NOMO-1 treated with dmso at 0.1 percent for 144 hours (cell line): Measurements from ENCODE around the gene CSF3.

Source experiments
- DNase-seq: peaks from one replicate; lab custom pipeline; 2025; ENCODE audit not compliant: unreplicated experiment; lab: John Stamatoyannopoulos, UW

CSF3 gene, protein sequence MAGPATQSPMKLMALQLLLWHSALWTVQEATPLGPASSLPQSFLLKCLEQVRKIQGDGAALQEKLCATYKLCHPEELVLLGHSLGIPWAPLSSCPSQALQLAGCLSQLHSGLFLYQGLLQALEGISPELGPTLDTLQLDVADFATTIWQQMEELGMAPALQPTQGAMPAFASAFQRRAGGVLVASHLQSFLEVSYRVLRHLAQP

DNA sequence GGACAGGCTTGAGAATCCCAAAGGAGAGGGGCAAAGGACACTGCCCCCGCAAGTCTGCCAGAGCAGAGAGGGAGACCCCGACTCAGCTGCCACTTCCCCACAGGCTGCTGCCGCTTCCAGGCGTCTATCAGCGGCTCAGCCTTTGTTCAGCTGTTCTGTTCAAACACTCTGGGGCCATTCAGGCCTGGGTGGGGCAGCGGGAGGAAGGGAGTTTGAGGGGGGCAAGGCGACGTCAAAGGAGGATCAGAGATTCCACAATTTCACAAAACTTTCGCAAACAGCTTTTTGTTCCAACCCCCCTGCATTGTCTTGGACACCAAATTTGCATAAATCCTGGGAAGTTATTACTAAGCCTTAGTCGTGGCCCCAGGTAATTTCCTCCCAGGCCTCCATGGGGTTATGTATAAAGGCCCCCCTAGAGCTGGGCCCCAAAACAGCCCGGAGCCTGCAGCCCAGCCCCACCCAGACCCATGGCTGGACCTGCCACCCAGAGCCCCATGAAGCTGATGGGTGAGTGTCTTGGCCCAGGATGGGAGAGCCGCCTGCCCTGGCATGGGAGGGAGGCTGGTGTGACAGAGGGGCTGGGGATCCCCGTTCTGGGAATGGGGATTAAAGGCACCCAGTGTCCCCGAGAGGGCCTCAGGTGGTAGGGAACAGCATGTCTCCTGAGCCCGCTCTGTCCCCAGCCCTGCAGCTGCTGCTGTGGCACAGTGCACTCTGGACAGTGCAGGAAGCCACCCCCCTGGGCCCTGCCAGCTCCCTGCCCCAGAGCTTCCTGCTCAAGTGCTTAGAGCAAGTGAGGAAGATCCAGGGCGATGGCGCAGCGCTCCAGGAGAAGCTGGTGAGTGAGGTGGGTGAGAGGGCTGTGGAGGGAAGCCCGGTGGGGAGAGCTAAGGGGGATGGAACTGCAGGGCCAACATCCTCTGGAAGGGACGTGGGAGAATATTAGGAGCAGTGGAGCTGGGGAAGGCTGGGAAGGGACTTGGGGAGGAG, at the start of gene CSF3:
Gene CSF3, plus strand, starts transcription at position 436 of the 993 bp plus-strand sequence. Its CDS starts 35 bp downstream, at position 471.
- no peak for DNase-seq

DNA sequence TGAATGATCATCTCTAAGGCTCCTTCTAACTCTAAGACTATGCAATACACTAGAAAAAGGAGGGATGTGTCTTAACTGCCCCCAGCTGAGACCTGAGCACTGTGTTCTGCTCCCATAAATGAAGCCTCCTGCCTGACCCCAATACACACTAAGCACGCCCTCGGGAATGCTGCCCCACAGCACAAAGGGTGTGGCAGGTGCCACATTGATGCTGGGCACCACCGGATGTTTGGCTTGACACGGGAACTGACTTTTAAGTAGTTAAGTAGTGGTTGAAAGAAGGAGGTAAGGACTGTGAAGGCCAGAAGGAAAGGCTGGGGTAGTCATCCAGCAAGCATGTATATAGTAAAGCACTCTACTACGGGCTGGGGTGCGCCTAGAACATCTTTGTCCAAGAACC, 48.5 kb upstream of the CSF3 start:
- DNase-seq: no peak

DNA sequence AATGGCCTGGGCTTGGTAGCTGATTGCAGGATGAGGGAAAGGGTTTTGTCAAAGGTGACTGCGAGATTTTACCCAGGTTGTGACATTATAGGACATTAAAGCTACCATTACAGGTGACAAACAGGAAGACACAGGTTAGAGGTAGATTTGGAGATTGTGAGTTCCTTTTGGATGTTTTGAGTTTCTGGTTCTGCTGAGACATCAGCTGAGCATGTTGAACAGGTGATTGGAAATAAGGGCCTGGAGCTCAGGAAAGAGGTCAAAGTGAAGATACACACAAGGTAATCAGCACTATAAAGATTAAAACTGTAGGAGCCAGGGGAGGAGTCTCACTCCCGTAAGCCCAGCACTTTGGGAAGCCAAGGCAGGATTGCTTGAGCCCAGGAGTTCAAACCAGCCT, 46.5 kb upstream of the CSF3 start:
- DNase-seq: no peak

DNA sequence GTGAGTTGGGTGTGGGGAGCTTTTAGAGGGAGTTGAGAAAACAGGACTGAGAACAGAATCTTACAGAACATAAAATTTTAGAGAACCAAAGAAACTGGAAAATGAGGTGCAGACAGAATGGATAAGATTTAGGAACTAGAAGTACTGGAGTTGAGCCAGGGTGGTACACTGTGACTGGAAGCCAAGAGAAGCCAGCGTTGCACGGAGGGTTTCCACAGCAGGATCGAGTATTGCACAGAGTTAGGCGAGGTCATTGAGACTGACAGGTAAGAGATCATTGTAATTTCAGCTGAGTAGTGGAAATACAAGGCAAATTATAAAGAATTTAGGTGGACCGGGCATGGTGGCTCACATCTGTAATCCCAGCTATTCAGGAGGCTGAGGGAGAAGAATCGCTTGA, 45.9 kb upstream of the CSF3 start:
- no peak for DNase-seq

DNA sequence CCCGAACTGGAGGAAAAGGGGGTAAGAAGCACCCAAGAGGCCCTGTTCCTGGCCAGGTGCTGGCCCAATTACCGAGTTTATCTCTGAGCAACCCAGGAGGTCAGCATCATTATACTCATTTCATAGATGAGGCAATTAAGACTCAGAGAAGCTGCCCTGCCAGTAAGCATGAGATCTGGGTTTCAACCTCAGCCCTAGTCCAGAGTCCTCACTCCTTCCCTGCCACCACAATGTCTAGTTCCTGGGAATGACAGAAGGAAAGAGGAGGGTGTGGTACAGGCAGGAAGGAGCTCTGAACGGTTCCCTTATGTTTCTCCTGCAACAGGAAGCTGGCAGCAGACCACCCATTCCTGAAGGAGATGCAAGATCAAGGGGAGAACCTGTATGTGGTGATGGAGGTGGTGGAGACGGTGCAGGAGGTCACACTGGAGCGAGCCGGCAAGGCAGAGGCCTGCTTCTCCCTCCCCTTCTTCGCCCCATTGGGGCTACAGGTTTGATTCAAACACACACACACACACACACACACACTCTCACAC, 45.0 kb upstream of the CSF3 start:
- DNase-seq: no peak

DNA sequence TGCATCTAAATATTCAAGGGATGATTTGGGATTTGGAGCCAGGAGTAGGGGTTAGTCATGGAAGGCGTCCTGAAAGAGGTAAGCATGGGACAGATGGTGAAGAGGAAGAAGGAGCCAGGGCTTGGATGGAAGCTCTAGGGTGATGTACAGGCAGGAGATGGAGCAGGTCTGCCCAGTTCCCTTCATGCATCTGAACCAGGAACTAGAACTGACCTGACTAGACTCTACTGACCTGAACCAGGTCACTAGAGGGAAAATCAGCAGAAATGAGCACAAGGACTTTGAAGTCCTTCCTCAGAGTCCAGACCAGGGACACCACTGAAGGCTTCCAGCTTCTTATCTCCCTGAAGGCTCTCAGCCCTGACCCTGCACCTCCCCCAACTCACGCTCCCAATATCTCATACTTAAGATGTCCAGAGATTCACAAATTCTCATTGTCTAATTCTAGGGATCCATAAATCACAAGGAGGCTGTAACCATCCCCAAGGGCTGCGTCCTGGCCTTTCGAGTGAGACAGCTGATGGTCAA, 44.1 kb upstream of the CSF3 start:
- no peak for DNase-seq

DNA sequence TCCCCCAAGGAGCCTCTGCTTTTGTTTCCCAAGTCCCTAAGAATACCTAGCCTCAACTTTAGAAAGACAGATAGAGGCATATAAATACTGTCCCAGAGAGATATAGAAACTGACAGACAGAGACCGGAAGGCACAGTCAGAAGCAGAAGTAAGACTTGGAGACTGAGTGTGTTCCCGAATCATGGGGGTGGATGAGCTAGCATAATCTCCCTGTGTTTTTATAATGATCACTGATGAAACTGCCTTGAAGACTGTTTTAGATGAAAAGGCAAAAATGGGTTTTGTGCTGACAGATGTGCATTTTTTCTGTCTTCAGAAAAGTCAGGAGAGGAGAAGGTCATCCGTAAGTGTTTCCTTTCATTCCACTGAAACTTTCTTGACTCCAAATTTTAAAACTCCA, 43.0 kb upstream of the CSF3 start:
- peak; percentile 29 for DNase-seq

DNA sequence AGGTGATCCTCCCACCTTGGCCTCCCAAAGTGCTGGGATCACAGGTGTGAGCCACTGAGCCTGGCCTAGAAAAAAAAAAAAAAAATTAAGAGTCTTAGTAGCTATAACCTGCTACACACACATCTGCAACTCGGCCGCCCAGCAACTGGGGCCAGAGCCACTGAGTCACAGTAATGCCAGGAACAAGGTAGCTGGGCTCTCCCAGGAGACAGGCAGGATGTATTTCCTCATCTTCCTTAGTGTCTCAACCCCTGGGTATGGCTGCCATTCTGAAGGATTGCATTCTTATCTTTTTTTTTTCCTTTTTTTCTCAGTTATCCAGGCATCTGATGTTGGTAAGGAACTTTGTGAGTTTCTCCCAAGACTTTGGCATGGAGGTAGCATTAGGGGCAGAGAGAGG, 41.7 kb upstream of the CSF3 start:
- no peak for DNase-seq

DNA sequence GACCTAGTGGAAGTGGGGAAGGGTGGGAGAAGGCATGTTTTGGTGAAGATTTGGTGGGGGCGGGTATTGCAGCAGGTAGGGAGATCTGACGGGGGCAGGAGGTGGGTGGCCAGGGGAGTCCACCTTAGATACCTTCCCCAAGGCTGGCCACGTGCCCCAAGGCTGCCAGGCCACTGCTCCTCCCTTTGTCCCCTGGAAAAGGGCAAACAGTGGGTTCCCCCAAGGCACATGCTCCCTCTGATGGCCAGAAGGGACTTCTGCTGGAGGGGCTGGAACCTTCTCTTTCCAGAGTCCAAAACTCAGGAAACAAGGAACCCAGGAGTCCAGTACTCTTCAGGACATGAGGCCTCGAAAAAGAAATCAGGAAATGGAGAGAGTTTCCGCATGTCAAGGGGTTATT, 40.8 kb upstream of the CSF3 start:
- no peak for DNase-seq

DNA sequence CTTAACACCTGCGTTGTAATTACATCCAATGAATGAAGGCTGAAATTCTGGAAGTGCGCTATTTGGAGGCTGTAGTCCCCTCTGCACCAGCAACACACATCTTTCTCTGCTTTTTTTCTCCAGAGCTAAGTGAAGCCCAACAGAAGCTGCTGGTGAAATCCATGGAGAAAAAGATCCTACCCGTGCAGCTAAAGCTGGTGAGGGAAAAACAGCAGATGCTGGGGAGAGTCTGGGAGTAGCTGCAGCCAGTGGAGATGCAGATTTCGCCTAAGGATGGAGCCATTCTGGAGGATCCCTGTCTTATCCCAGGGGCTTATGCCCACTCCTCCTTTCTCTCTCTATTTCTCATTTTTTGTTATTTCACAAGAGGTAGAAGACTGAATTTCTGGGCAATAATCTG, 39.4 kb upstream of the CSF3 start:
- DNase-seq: no peak

DNA sequence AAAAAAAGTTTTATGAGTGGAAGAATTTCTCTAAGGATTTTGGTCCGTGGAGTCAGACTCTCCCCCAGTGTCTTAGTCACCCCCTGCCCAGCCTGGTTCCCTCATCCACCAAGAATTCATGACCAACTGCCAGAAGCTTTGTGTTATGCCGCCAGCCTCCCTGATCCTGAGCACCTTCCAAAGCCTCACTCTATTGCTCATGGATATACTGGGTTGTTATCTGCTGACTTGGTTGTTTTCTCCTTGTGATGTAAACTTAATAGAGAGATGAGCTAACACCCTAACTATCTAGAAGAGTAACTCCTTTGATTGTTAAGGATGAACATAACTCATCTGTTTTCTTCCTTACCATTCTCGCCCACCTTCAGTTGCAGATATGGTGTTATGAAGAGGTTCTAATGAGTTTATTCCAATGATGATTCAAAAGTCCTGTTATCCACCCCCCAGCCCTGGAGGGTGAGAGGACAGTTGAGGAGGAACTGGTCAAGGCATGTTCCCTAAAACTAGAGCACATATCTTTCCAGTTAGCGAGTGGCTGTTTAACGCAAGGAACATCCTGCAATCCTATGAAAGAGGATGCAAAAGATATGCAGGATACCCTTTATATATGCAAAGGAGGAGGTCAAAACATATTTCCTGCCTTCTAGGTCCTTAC, 36.1 kb upstream of the CSF3 start:
- DNase-seq: no peak

DNA sequence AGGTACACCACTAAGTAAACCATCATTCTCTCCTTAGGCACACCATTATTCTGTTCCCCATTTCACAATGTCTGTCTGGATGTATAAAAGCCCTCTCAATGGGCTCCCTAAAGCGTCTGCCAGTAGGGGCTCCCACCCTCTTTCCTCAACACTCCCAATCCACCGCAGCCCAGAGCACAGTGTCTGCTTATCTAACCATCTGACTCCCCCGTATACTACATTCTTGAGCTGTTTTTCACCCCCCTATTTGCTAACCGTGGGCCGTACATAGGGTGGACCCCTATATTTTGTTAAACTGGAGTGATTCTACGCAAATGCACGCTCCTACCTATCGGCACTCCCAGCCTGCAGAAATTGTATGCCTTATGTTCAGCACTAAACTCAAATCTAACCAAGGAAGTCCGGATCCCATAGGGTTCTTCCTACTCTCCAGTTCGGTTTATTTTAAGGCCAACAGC, 35.3 kb upstream of the CSF3 start:
- DNase-seq: peak; percentile 56

DNA sequence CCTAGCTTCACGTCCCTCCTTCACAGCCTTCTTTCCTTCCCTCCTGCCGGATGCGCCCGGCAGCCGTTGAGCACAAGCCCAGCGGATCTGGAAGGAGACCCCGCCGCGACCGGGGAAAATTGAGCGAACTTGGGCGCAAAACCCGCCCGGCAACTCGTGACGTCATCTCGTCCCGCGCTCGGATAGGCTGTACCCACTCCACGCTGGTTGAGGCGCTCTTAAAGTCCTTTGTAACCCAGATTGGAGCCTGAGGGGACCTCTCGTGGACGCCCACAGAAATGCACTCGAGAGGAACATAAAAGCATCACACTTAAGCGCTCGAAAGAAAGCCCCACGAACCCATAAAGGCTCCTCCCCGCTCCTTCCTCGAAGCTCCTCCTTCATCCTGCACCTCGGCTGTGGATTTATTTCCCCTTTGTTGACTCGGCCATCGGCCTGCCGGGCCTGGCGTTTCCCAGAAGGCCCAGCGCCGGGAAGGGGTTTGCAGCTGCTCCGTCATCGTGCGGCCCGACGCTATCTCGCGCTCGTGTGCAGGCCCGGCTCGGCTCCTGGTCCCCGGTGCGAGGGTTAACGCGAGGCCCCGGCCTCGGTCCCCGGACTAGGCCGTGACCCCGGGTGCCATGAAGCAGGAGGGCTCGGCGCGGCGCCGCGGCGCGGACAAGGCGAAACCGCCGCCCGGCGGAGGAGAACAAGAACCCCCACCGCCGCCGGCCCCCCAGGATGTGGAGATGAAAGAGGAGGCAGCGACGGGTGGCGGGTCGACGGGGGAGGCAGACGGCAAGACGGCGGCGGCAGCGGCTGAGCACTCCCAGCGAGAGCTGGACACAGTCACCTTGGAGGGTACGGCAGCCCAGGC, 34.7 kb upstream of the CSF3 start, which contains the start of gene PSMD3:
Gene PSMD3, plus strand, starts transcription at position 457 of the 856 bp plus-strand sequence. Its CDS starts 164 bp downstream, at position 621.
- DNase-seq: peak; percentile 98

DNA sequence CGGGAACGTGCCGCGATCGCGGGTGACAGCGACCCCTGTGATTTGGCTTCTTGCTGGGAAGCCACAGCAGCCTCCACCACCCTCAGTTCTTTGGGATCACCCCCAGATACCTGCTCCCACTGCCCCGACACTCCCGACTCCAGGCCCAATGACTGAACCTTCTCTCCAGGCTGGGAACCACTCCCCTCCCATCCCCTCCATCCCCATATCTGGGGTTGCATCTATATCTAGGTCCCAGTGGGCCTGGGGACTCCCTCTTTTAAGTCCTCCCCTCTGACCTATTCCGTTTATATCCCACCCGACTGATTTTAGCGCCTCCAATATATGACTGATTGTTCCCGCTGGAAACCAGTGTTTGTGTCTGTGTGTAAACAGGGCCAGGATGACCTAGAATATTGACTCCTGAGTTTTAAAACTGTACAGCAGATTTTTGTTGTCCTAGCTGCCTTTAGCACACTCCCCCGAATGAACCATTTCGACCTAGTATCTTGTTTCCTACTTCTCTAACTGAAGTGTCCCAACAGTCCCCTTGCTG, 34.0 kb upstream of the CSF3 start:
- DNase-seq: no peak

DNA sequence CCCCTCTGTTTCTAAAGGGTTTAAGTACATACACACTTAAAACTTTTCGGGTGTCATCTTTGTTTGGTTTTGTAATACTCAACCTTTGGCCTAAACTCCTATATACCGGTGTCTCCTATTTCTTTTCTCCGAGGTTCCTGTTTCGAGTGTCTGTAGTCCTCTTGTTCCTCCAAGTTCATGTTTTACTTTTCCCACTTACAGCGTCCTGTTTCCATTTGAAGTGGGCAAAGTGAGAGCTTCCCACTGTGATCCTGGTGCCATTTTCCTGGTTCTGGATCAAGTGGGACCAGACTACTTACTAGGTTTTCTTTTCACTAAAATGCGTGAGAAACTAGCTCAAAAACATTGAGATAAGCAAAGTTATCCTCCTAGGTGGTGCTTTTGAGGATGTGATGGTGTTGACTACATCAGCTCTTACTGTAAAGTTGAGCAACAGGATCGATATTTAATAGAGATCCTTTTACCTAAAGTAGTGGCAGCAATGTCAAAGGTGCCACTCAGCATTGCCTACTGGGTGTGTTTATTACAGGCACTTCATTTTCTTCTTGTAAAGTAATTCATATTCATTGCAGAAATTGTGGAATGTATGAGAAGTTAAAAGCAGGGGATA, 33.4 kb upstream of the CSF3 start:
- peak; percentile 35 for DNase-seq

DNA sequence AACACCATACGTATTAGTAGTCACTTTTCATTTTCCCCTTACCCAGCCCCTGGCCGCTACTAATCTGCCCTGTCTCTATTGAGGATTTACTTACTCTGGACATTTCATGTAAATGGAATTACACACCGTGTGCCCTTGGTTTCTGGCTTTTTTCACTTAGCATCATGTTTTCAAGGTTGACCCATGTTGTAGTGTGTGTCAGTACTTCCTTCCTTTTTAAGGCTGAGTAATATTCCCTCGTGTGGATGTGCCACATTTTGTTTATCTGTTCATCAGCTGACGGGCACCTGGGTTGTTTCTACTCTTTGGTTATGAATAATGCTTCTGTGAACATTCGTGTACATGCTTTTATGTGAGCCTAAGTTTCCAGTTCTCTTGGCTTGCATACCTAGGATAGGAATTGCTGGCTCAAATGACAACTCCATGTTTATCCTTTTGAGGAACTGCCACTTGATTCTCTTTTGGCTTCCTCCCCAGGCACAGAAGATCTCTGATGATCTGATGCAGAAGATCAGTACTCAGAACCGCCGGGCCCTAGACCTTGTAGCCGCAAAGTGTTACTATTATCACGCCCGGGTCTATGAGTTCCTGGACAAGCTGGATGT, 26.9 kb upstream of the CSF3 start:
- DNase-seq: no peak

DNA sequence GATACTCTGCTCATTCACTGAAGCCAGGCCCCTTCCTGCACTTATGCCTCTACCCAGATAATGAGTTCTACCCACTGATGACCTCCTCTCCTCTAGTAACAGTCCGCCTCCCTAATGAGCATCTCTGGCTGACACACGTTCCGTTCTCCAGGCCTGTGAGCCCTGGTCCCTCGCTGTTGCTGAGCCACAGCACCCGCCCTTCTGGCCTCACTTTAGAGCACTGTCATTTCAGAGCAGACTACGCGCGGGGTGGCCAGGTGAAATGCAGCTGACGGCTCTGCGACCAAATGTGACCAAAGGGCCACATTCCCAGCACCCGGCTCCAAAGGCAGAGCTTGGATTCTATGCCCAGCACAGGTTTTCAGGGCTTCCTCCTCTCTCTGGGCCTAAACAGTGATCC, 20.8 kb upstream of the CSF3 start:
- DNase-seq: no peak

DNA sequence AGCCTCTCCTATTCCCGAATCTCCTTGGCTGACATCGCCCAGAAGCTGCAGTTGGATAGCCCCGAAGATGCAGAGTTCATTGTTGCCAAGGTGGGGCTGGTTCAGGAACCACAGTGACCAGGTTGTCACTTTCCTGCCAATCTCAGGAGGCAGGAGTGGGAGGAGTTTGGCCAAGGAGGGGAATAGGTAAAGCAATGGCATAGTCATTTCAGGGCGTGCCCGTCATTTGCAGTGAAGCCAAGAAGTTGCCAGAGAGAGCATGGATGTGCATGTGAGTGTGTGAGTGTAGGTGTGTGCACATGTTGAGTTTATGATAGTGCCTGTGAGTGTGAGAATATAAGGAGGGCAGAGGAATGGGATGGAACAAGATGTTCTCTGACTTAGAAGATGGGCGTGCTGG, 19.8 kb upstream of the CSF3 start:
- DNase-seq: no peak

DNA sequence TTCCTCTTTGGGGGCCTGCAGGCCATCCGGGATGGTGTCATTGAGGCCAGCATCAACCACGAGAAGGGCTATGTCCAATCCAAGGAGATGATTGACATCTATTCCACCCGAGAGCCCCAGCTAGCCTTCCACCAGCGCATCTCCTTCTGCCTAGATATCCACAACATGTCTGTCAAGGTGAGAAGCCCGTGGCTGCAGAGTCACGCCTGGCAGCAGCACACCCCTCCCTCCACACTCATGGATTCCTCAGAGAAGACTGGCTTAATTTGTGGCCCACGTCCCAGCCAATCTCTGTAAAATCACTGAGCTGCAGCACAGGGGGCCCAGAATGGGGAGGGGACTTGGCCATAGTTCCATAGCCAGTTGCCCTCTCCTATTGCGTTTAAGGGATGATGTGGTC, 19.1 kb upstream of the CSF3 start:
- DNase-seq: no peak
